IPS DF 4.7 (cell line): ENCODE results near the gene NRP2.

Experiments used
- DNase-seq: peaks from one replicate; pipeline ENCODE4 v3.0.0-alpha.2; 2013; ENCODE audit warnings: low spot score; ENCODE audit errors: extremely low read depth

NRP2 gene

GRCh38 chr2:205730701-205731582, 48.6 kb downstream of the NRP2 start:
- DNase-seq, result no peak

- no peak for DNase-seq
These were observed 49.3 kb downstream of the NRP2 start for GRCh38 chr2:205731583-205731981.

- DNase-seq, result no peak
These were observed 50.0 kb downstream of the NRP2 start for GRCh38 chr2:205732314-205732713.

- DNase-seq, result no peak
These were observed 50.8 kb downstream of the NRP2 start for GRCh38 chr2:205733082-205733481.

- DNase-seq, result no peak
These were observed 51.3 kb downstream of the NRP2 start for GRCh38 chr2:205733648-205734047.

GRCh38 chr2:205734436-205735037, 52.2 kb downstream of the NRP2 start:
- no peak for DNase-seq

- DNase-seq, result no peak
These were observed 56.0 kb downstream of the NRP2 start for GRCh38 chr2:205738117-205738968.

GRCh38 chr2:205739620-205740019, 57.3 kb downstream of the NRP2 start:
- no peak for DNase-seq

GRCh38 chr2:205740381-205740780, 58.1 kb downstream of the NRP2 start:
- DNase-seq, result no peak

- no peak for DNase-seq
These were observed 59.1 kb downstream of the NRP2 start for GRCh38 chr2:205741256-205741978.

- no peak for DNase-seq
These were observed 60.8 kb downstream of the NRP2 start for GRCh38 chr2:205743137-205743536.

- no peak for DNase-seq
These were observed 61.8 kb downstream of the NRP2 start for GRCh38 chr2:205744074-205744591.

GRCh38 chr2:205745661-205746419, 63.5 kb downstream of the NRP2 start:
- DNase-seq, result no peak

GRCh38 chr2:205746420-205746785, 64.1 kb downstream of the NRP2 start:
- DNase-seq, result no peak

GRCh38 chr2:205747829-205748386, 65.6 kb downstream of the NRP2 start:
- DNase-seq, result no peak

- DNase-seq, result no peak
These were observed 66.3 kb downstream of the NRP2 start for GRCh38 chr2:205748639-205749038.

- no peak for DNase-seq
These were observed 66.8 kb downstream of the NRP2 start for GRCh38 chr2:205749078-205749477.

GRCh38 chr2:205750797-205751196, 68.5 kb downstream of the NRP2 start:
- DNase-seq, result no peak

- no peak for DNase-seq
These were observed 69.3 kb downstream of the NRP2 start for GRCh38 chr2:205751569-205752031.

GRCh38 chr2:205752296-205752820, 70.1 kb downstream of the NRP2 start:
- DNase-seq, result no peak
